HL-60/S4 treated with retinoic acid at 250 ng/mL for 4 days and 3 days (cell line): ENCODE results near the gene METRN.
"Not testable (repeated sequence)": the region's sequence is repeated elsewhere in the genome, so short reads cannot be mapped to it uniquely, and the experiment has no call there.

Experiments used
- in situ Hi-C: fragments of 300-500 bp; cut with MboI; formaldehyde crosslinking; loops from 2 replicates; pipeline ENCODE4 v1.7.0; 2022; ENCODE audit warnings: low sequenced_read_pairs

Gene METRN

GRCh38 chr16:750485-750884, 35.6 kb downstream of the METRN start:
- in situ Hi-C loops, result no loop called here

- in situ Hi-C loops, result no loop called here
Measured at GRCh38 chr16:751152-752006, 36.5 kb downstream of the METRN start.

GRCh38 chr16:752007-752312, 37.0 kb downstream of the METRN start:
- in situ Hi-C loops, result no loop called here

GRCh38 chr16:754121-754607, 39.2 kb downstream of the METRN start:
- in situ Hi-C loops, result not testable (repeated sequence)

- in situ Hi-C loops, result no loop called here
Measured at GRCh38 chr16:754656-755055, 39.7 kb downstream of the METRN start.

GRCh38 chr16:756428-756827, 41.5 kb downstream of the METRN start:
- in situ Hi-C loops, result no loop called here

- in situ Hi-C loops, result no loop called here
Measured at GRCh38 chr16:759110-759910, 44.4 kb downstream of the METRN start.

GRCh38 chr16:760065-760464, 45.1 kb downstream of the METRN start:
- in situ Hi-C loops, result no loop called here

- in situ Hi-C loops, result no loop called here
Measured at GRCh38 chr16:760545-761343, 45.8 kb downstream of the METRN start, which contains the start of gene MSLN. Gene MSLN, plus strand, starts transcription at chr16:760734. Its CDS starts 1,947 bp downstream, at chr16:762681.

- in situ Hi-C loops, result no loop called here
Measured at GRCh38 chr16:761625-762513, 47.0 kb downstream of the METRN start.

GRCh38 chr16:762595-763268, 47.8 kb downstream of the METRN start:
- in situ Hi-C loops, result no loop called here

- in situ Hi-C loops, result no loop called here
Measured at GRCh38 chr16:763369-764183, 48.7 kb downstream of the METRN start.

- in situ Hi-C loops, result no loop called here
Measured at GRCh38 chr16:764184-764750, 49.3 kb downstream of the METRN start.

GRCh38 chr16:764848-765487, 50.0 kb downstream of the METRN start:
- in situ Hi-C loops, result no loop called here

- in situ Hi-C loops, result no loop called here
Measured at GRCh38 chr16:765488-765865, 50.6 kb downstream of the METRN start.

GRCh38 chr16:766008-766819, 51.3 kb downstream of the METRN start:
- in situ Hi-C loops, result no loop called here
